Measurements from ENCODE around the gene DBR1. TPM values are rescaled to one million over a fixed set of nuclear protein-coding genes. Genes with fewer than 3 reads are reported as not detected.
A peak's percentile ranks its signal among the peaks of the same experiment; 100 is the strongest.

DBR1 gene
- total RNA-seq, 1 donor from 2014 or later = 18.3 TPM

DNA sequence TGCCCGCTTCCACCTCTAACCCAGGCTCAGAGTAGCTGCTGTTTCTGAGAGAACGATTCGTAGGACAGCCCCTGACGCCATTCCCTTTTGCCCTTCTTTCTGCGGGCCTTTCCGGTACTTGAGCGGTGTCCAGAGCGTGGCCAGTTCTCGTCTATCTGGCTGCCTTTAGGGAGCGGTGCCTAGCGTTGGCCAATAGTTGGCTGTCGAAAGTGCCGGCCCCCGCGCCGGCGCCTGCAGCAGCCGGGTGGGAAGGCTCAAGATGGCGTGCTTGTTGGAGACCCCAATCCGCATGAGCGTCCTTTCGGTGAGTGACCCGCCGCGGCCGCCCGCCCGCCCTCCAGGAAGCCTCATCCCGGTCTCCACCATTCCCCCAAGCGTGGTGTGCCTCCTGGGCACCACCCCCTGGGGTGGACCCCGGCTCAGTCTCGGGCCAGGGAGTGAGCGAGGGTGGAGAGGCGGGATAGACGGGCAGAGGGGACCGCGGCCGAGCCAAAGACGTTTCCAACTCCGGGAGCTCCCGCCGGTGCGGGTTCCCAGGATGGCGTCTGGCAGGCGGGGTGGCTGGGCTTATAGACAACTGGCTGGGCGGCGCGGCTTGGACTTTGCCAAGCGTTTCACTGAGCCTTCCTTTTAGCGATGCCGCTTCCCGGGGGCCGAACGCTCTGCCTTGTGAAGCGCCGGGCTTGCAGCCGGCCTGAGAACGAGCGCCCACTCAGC lies 12.7 kb upstream of the DBR1 start, which contains the start of gene ARMC8:
Gene ARMC8, plus strand, starts transcription at position 6 of the 717 bp plus-strand sequence. Its CDS starts 254 bp downstream, at position 260.
- Mint-ChIP-seq H3K4me1 (ENCODE audit: unreplicated experiment) (peaks cover 30% of the 10 kb centered on the region), H3K9me3 (ENCODE audit: unreplicated experiment) (no peaks in the 10 kb centered on the region), H3K27ac (ENCODE audit: unreplicated experiment) (peak within 1 kb of the TSS; percentile 100), H3K4me3 (ENCODE audit: unreplicated experiment) (peak within 1 kb of the TSS; percentile 97), H3K36me3 (ENCODE audit: unreplicated experiment) (peaks cover 4% of the 10 kb centered on the region), H3K27me3 (ENCODE audit: unreplicated experiment) (peaks cover 14% of the 10 kb centered on the region)
- DNase-seq (ENCODE audit: extremely low spot score, unreplicated experiment) = peak; percentile 88
- TF ChIP-seq, protein P1, sequence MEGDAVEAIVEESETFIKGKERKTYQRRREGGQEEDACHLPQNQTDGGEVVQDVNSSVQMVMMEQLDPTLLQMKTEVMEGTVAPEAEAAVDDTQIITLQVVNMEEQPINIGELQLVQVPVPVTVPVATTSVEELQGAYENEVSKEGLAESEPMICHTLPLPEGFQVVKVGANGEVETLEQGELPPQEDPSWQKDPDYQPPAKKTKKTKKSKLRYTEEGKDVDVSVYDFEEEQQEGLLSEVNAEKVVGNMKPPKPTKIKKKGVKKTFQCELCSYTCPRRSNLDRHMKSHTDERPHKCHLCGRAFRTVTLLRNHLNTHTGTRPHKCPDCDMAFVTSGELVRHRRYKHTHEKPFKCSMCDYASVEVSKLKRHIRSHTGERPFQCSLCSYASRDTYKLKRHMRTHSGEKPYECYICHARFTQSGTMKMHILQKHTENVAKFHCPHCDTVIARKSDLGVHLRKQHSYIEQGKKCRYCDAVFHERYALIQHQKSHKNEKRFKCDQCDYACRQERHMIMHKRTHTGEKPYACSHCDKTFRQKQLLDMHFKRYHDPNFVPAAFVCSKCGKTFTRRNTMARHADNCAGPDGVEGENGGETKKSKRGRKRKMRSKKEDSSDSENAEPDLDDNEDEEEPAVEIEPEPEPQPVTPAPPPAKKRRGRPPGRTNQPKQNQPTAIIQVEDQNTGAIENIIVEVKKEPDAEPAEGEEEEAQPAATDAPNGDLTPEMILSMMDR (IDR thresholded peaks at IDR 0.05) = no peak

DNA sequence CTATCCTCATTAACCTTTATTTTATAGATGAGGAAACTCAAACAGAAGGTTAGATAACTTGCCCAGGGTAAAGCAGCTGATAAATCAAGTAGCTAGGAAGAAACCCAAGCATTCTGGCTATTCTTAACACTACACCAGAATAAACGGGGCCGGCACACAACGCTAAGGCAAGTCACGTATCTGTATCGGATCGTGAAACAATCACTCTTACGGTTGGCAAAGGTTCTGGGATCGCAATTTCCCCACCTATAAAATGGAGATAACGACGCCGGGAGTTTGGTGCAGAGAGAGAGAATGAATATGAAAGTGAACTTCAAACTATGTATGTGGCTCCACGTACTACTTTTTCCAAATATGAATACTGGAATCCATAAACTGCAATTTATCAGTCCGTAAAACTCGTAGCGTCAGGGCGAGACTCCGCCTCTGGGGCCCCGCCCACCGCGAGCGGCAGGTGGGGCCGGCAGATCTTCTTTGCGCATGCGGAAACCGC lies 12.1 kb upstream of the DBR1 start:
- H3K4me1 Mint-ChIP-seq (ENCODE audit: unreplicated experiment) = peaks cover 30% of the 10 kb centered on the region
- peak overlapping the region; percentile 100 for H3K27ac Mint-ChIP-seq (ENCODE audit: unreplicated experiment)
- DNase-seq (ENCODE audit: extremely low spot score, unreplicated experiment) = peak; percentile 95

DNA sequence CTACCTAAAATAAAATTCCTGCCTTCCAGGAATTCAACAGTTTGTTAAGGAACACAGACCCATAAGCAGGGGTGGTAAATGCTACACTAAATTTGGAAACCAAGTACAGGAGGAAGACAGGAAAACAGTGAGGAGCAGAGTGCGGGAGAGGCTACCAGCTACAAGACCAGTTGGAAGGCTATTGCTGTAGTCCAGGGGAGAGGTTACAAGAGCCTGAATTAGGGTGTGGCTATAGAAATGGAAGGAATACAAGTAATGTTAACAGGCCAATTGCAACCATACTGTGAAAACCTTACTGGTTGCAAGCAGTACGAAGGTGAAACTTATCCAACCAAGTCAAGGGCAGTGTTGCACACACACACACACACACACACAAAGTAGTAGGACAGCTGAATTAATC lies 11.5 kb upstream of the DBR1 start:
- TF ChIP-seq, protein P1 (IDR thresholded peaks at IDR 0.05) = no peak
- Mint-ChIP-seq H3K36me3 (ENCODE audit: unreplicated experiment) (peaks cover 4% of the 10 kb centered on the region), H3K9me3 (ENCODE audit: unreplicated experiment) (no peaks in the 10 kb centered on the region), H3K27ac (ENCODE audit: unreplicated experiment) (no peak overlapping the region), H3K4me3 (ENCODE audit: unreplicated experiment) (peak overlapping the region; percentile 97), H3K27me3 (ENCODE audit: unreplicated experiment) (peaks cover 22% of the 10 kb centered on the region), H3K4me1 (ENCODE audit: unreplicated experiment) (peaks cover 28% of the 10 kb centered on the region)
- DNase-seq (ENCODE audit: extremely low spot score, unreplicated experiment) = no peak

More for the DNA sequence above, 12.1 kb upstream of the DBR1 start:
- H3K36me3 Mint-ChIP-seq (ENCODE audit: unreplicated experiment) = peaks cover 4% of the 10 kb centered on the region
- H3K27me3 Mint-ChIP-seq (ENCODE audit: unreplicated experiment) = peaks cover 17% of the 10 kb centered on the region
- TF ChIP-seq, protein P1 (IDR thresholded peaks at IDR 0.05) = no peak
- H3K4me3 Mint-ChIP-seq (ENCODE audit: unreplicated experiment) = peak overlapping the region; percentile 97
- no peaks in the 10 kb centered on the region for H3K9me3 Mint-ChIP-seq (ENCODE audit: unreplicated experiment)

DNA sequence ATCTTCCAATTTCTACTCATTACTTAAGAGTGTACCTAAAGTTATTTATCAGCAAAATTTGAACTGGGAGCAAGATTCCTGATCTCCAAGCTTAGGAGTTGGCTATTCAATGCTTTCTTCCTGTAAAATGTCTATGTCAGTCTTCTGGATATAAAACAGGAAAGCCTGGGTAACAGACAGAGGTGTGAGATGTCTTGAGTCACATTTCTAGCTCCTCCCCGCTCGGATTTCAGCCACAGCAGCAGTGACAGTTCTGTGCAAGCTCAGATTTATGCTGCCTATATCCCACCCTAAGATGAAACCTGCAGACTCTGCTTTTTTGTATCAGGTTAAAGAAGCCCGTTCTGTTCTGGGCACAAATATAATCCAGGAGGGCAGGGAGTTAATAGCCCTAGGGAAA lies 10.3 kb upstream of the DBR1 start:
- no peak overlapping the region for H3K27ac Mint-ChIP-seq (ENCODE audit: unreplicated experiment)
- H3K4me3 Mint-ChIP-seq (ENCODE audit: unreplicated experiment) = no peak overlapping the region
- peaks cover 3% of the 10 kb centered on the region for H3K36me3 Mint-ChIP-seq (ENCODE audit: unreplicated experiment)
- peaks cover 32% of the 10 kb centered on the region for H3K27me3 Mint-ChIP-seq (ENCODE audit: unreplicated experiment)
- DNase-seq (ENCODE audit: extremely low spot score, unreplicated experiment) = no peak
- peaks cover 27% of the 10 kb centered on the region for H3K4me1 Mint-ChIP-seq (ENCODE audit: unreplicated experiment)
- H3K9me3 Mint-ChIP-seq (ENCODE audit: unreplicated experiment) = no peaks in the 10 kb centered on the region
- TF ChIP-seq, protein P1 (IDR thresholded peaks at IDR 0.05) = no peak

DNA sequence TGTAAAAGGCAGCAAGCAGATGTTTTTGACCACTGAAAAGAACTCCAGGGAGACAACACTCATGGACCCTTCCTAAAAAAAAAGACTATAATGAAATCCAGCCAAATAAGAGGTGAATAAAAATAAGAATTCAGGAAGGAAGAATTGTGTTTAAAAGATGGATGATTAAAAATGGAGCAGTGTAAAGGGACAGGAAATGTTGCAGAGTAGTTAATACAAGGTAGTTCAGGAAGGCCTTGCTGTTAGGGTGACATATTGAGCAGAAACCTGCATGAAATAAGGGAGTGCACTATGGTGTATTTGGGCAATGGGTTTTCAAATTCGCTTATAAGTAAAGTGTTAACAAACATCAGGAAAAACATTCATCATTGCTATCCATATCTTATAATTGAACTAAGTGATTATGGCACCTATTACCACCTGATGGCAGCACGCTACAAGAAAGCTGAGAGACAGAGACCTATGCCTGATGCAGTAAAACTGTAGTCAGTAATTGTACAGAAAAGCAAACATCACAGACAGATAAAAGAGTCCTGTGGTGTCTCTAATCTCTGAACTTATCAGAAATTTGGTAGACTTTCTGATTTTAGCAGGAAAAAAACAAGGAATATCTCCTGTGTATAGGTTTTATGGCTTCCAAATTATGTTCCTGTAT lies 5.8 kb upstream of the DBR1 start:
- peaks cover 44% of the 10 kb centered on the region for H3K27me3 Mint-ChIP-seq (ENCODE audit: unreplicated experiment)
- no peak overlapping the region for H3K4me3 Mint-ChIP-seq (ENCODE audit: unreplicated experiment)
- no peak overlapping the region for H3K27ac Mint-ChIP-seq (ENCODE audit: unreplicated experiment)
- H3K9me3 Mint-ChIP-seq (ENCODE audit: unreplicated experiment) = no peaks in the 10 kb centered on the region
- H3K36me3 Mint-ChIP-seq (ENCODE audit: unreplicated experiment) = no peaks in the 10 kb centered on the region
- TF ChIP-seq, protein P1 (IDR thresholded peaks at IDR 0.05) = peak; percentile 56
- H3K4me1 Mint-ChIP-seq (ENCODE audit: unreplicated experiment) = no peaks in the 10 kb centered on the region
- no peak for DNase-seq (ENCODE audit: extremely low spot score, unreplicated experiment)

Data from osteocyte (in vitro differentiated cells).